HCT116 (cell line): ENCODE results near the gene MUSTN1.

ENCODE experiments used
- CTCF ChIP-seq, 3 experiments: fragments of 200-600 bp in 1 of 3; sonication (generic) in 1 of 3; IDR thresholded peaks in 2 of 3; conservative IDR thresholded peaks in 1 of 3; 2 replicates each; pipeline ENCODE4 v1.5.1; 2012 to 2017; ENCODE audit warnings: low read depth in 2 of 3, low read length in 2 of 3, antibody characterized with exemption in 1 of 3, borderline replicate concordance in 1 of 3, control low read depth in 1 of 3, mild to moderate bottlenecking in 1 of 3, mixed read lengths in 1 of 3, mixed run types in 1 of 3, moderate library complexity in 1 of 3; ENCODE audit not compliant: insufficient read depth in 1 of 3
- ZFX ChIP-seq: fragments of 450-650 bp; IDR thresholded peaks from 2 replicates; pipeline ENCODE4 v1.6.1; 2017

DNA sequence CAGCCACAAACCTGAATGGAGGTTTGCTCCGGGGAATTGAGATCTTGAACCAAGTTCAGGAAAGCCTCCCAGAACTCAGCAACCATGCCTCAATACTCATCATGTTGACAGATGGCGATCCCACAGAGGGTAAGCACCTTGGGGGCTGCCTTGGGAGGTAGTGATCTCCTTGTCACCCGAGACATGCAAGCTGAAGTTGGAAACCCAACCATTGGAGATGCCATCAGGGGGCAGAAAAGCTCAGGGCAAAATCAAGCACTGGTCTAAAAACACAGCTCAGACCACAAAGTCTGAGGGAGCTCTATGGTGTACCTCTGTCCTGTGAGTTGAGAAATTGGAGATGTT lies 51.6 kb downstream of the MUSTN1 start:
- no peak for TF ChIP-seq ZFX
- TF ChIP-seq CTCF (IDR thresholded peaks at IDR 0.05 in 2 of 3, conservative IDR thresholded peaks at IDR 0.05 in 1 of 3; ENCODE audit: borderline replicate concordance in 1 of 3, insufficient read depth in 1 of 3, low read depth in 2 of 3, low read length in 2 of 3) = no peak
